ENCODE measurements around the gene AP1M1. TPM values are rescaled to one million over a fixed set of nuclear protein-coding genes. Genes with fewer than 3 reads are reported as not detected.

The AP1M1 gene
- total RNA-seq, 1 donor from 2014 or later = 105 TPM

DNA sequence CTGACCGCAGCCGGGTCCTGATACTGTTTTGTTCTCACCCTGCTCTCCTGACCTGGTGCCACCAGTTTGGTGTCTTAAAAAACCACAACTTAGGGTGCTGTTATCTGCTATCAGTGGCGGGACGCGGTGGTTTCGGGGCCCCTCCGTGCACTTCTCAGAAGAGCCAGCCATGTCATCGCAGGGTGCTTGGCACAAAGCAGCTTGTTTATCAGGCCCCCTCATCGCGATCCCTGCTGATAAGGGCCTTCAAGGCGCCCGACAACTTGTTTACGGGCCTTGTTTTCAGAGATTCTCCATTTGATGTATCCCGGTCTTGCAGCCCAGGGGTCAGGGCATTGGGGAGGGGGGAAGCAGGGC, 68.9 kb downstream of the AP1M1 start:
- TF ChIP-seq, protein P1, sequence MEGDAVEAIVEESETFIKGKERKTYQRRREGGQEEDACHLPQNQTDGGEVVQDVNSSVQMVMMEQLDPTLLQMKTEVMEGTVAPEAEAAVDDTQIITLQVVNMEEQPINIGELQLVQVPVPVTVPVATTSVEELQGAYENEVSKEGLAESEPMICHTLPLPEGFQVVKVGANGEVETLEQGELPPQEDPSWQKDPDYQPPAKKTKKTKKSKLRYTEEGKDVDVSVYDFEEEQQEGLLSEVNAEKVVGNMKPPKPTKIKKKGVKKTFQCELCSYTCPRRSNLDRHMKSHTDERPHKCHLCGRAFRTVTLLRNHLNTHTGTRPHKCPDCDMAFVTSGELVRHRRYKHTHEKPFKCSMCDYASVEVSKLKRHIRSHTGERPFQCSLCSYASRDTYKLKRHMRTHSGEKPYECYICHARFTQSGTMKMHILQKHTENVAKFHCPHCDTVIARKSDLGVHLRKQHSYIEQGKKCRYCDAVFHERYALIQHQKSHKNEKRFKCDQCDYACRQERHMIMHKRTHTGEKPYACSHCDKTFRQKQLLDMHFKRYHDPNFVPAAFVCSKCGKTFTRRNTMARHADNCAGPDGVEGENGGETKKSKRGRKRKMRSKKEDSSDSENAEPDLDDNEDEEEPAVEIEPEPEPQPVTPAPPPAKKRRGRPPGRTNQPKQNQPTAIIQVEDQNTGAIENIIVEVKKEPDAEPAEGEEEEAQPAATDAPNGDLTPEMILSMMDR (conservative IDR thresholded peaks at IDR 0.05; ENCODE audit: low read depth, low read length) = no peak
- DNase-seq (ENCODE audit: low read depth) = no peak
- no peak overlapping the region for H3K4me3 ChIP-seq (ENCODE audit: low read depth, low read length)

- H3K4me3 ChIP-seq (ENCODE audit: low read depth, low read length) = no peak overlapping the region
- TF ChIP-seq, protein P1 (conservative IDR thresholded peaks at IDR 0.05; ENCODE audit: low read depth, low read length) = no peak
- DNase-seq (ENCODE audit: low read depth) = no peak
Measured at GRCh38 chr19:16268676-16269319, 71.1 kb downstream of the AP1M1 start.

- DNase-seq (ENCODE audit: low read depth) = no peak
- no peak overlapping the region for H3K4me3 ChIP-seq (ENCODE audit: low read depth, low read length)
- TF ChIP-seq, protein P1 (conservative IDR thresholded peaks at IDR 0.05; ENCODE audit: low read depth, low read length) = no peak
Measured at GRCh38 chr19:16272945-16273344, 75.2 kb downstream of the AP1M1 start.

- H3K4me3 ChIP-seq (ENCODE audit: low read depth, low read length) = no peak overlapping the region
- TF ChIP-seq, protein P1 (conservative IDR thresholded peaks at IDR 0.05; ENCODE audit: low read depth, low read length) = no peak
- no peak for DNase-seq (ENCODE audit: low read depth)
Measured at GRCh38 chr19:16274447-16274846, 76.7 kb downstream of the AP1M1 start.

- no peak for DNase-seq (ENCODE audit: low read depth)
- no peak overlapping the region for H3K4me3 ChIP-seq (ENCODE audit: low read depth, low read length)
- TF ChIP-seq, protein P1 (conservative IDR thresholded peaks at IDR 0.05; ENCODE audit: low read depth, low read length) = no peak
Measured at GRCh38 chr19:16280306-16280705, 82.6 kb downstream of the AP1M1 start.

GRCh38 chr19:16281743-16282142, 84.0 kb downstream of the AP1M1 start:
- TF ChIP-seq, protein P1 (conservative IDR thresholded peaks at IDR 0.05; ENCODE audit: low read depth, low read length) = no peak
- no peak overlapping the region for H3K4me3 ChIP-seq (ENCODE audit: low read depth, low read length)
- no peak for DNase-seq (ENCODE audit: low read depth)

Data from epithelial cell of proximal tubule (primary cell).